HepG2 (cell line): ENCODE results near the gene BLCAP. TPM values are rescaled to one million over a fixed set of nuclear protein-coding genes. Genes with fewer than 3 reads are reported as not detected.
A peak's percentile ranks its signal among the peaks of the same experiment; 100 is the strongest.

ENCODE experiments used
- BRCA1 ChIP-seq: sonication (generic); formaldehyde crosslinking; IDR thresholded peaks from 2 replicates; pipeline ENCODE4 v1.4.0; 2020; ENCODE audit warnings: missing genetic modification reagents
- ETV5 ChIP-seq: IDR thresholded peaks from 2 replicates; pipeline ENCODE4 v1.6.1; 2018; ENCODE audit warnings: missing biosample characterization, missing genetic modification reagents, inconsistent platforms, borderline replicate concordance
- HES4 ChIP-seq: sonication (generic); formaldehyde crosslinking; IDR thresholded peaks from 2 replicates; pipeline ENCODE4 v1.9.0; 2021; ENCODE audit warnings: mild to moderate bottlenecking, missing genetic modification reagents, borderline replicate concordance
- MXD4 ChIP-seq: IDR thresholded peaks from 2 replicates; pipeline ENCODE4 v1.6.1; 2016; ENCODE audit warnings: mild to moderate bottlenecking, missing biosample characterization, missing genetic modification reagents
- NCOA1 ChIP-seq: sonication (generic); formaldehyde crosslinking; IDR thresholded peaks from 2 replicates; pipeline ENCODE4 v1.9.0; 2021; ENCODE audit warnings: missing genetic modification reagents
- PITX1 ChIP-seq: sonication (generic); formaldehyde crosslinking; IDR thresholded peaks from 2 replicates; pipeline ENCODE4 v1.5.1; 2020; ENCODE audit warnings: mild to moderate bottlenecking, missing genetic modification reagents
- REPIN1 ChIP-seq: sonication (generic); formaldehyde crosslinking; IDR thresholded peaks from 2 replicates; pipeline ENCODE4 v1.8.0; 2022; ENCODE audit warnings: missing genetic modification reagents, low read depth, mild to moderate bottlenecking, borderline replicate concordance
- RXRB ChIP-seq: IDR thresholded peaks from 2 replicates; pipeline ENCODE4 v1.6.1; 2016; ENCODE audit warnings: borderline replicate concordance, missing genetic modification reagents, missing compliant biosample characterization
- SP5 ChIP-seq: IDR thresholded peaks from 2 replicates; pipeline ENCODE4 v1.6.1; 2016; ENCODE audit warnings: low read depth, borderline replicate concordance
- TBX2 ChIP-seq: sonication (generic); formaldehyde crosslinking; IDR thresholded peaks from 2 replicates; pipeline ENCODE4 v1.5.0; 2020; ENCODE audit warnings: missing genetic modification reagents, mild to moderate bottlenecking, borderline replicate concordance
- THAP11 ChIP-seq: IDR thresholded peaks from 2 replicates; pipeline ENCODE4 v1.6.1; 2016; ENCODE audit warnings: missing biosample characterization, missing genetic modification reagents
- YEATS2 ChIP-seq: sonication (generic); formaldehyde crosslinking; IDR thresholded peaks from 2 replicates; pipeline ENCODE4 v1.4.0; 2020; ENCODE audit warnings: missing genetic modification reagents, borderline replicate concordance
- ZNF331 ChIP-seq: sonication (generic); formaldehyde crosslinking; IDR thresholded peaks from 2 replicates; pipeline ENCODE4 v1.4.0; 2020; ENCODE audit warnings: missing genetic modification reagents
- ZNF460 ChIP-seq: sonication (generic); formaldehyde crosslinking; IDR thresholded peaks from 2 replicates; pipeline ENCODE4 v1.5.1; 2020; ENCODE audit warnings: missing genetic modification reagents, mild to moderate bottlenecking, borderline replicate concordance
- polyA plus RNA-seq, 8 experiments: library from polyadenylated mRNA; depleted of rRNA in 3 of 8; stranded (reverse) in 7 of 8; unstranded in 1 of 8; fragments of >200 nt; fragmentation: Illumina TruSeq in 4 of 8; extraction: Trizol in 4 of 8; gene quantifications; 2 replicates each; pipeline versions ENCODE4 v1.2.1 to v1.2.3, GENCODE V29; 2011 to 2016; ENCODE audit warnings: low read depth in 4 of 8, missing spikeins in 1 of 8, mixed read lengths in 1 of 8; ENCODE audit not compliant: insufficient read depth in 1 of 8
- total RNA-seq, 5 experiments: library from RNA; depleted of rRNA; stranded (reverse); fragments of >200 nt; fragmentation: Illumina TruSeq; extraction: Trizol; gene quantifications; 2 replicates each; pipeline ENCODE4 v1.2.3, GENCODE V29; 2016; ENCODE audit warnings: low read depth in 1 of 5
- TF ChIP-seq, protein P1 (sequence below): IDR thresholded peaks from 2 replicates; pipeline ENCODE4 v1.6.1; 2016; ENCODE audit warnings: mild to moderate bottlenecking
- TF ChIP-seq, protein P2 (sequence below): sonication (generic); formaldehyde crosslinking; IDR thresholded peaks from 2 replicates; pipeline ENCODE4 v1.4.0; 2020; ENCODE audit warnings: missing genetic modification reagents, borderline replicate concordance
- TF ChIP-seq, protein P3 (sequence below): IDR thresholded peaks from 2 replicates; pipeline ENCODE4 v1.4.0; 2020; ENCODE audit warnings: mild to moderate bottlenecking, missing genetic modification reagents
- TF ChIP-seq, protein P4 (sequence below): sonication (generic); formaldehyde crosslinking; IDR thresholded peaks from 2 replicates; pipeline ENCODE4 v1.4.0; 2020; ENCODE audit warnings: missing genetic modification reagents

Gene BLCAP
- total and polyA plus RNA-seq, 2 of the 13 experiments (the other 11 are each of a cell fraction or from before 2014, with no cell fraction given): 52.4 to 86.8 TPM

DNA sequence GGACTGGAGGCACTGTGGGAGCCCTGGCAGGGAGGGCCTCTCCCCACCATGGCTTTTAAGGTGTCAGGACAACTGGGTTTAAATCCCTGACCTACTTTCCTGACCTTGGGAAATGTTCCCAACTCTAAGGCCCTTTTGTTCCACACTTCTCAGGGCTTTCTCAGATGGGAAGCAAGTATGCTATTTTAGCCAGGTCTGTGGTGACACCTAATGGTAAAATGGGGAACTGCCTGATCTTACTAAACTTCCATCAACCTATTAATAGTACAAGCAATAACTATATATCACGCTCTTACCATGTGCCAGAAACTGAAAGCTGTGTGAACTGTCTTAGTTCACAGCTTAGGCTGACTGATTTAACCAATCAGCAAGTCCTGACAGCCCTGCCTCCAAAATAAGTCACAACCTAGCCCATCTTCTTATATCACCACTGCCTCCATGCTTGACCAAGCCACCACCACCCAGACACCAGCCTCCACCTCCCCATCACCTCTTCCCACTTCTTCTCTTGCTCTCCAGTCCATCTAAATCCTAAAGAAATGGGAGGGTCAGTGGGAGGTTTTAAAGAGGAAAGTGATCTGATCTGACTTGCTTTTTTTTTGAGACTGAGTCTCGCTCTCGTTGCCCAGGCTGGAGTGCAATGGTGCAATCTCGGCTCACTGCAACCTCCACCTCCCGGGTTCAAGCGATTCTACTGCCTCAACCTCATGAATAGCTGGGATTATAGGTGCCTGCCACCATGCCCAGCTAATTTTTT, 6.9 kb upstream of the BLCAP start (continued):
- TF ChIP-seq, protein P1, sequence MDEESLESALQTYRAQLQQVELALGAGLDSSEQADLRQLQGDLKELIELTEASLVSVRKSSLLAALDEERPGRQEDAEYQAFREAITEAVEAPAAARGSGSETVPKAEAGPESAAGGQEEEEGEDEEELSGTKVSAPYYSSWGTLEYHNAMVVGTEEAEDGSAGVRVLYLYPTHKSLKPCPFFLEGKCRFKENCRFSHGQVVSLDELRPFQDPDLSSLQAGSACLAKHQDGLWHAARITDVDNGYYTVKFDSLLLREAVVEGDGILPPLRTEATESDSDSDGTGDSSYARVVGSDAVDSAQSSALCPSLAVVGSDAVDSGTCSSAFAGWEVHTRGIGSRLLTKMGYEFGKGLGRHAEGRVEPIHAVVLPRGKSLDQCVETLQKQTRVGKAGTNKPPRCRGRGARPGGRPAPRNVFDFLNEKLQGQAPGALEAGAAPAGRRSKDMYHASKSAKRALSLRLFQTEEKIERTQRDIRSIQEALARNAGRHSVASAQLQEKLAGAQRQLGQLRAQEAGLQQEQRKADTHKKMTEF (CRISPR knock-in tag): peak; percentile 63
- peak; percentile 27; the same call in 1 of the 2 replicates for TF ChIP-seq YEATS2 (CRISPR knock-in tag)
- 0 out of 2 replicates have a peak, but pooled peaks have one; percentile 69 for TF ChIP-seq MXD4 (CRISPR knock-in tag)
- 0 out of 2 replicates have a peak, but pooled peaks have one; percentile 49 for TF ChIP-seq BRCA1 (CRISPR knock-in tag)
- 0 out of 2 replicates have a peak, but pooled peaks have one; percentile 20 for TF ChIP-seq THAP11 (CRISPR knock-in tag)
- TF ChIP-seq RXRB (CRISPR knock-in tag): peak; percentile 59; the same call in 1 of the 2 replicates
- peak; percentile 10; the same call in 1 of the 2 replicates for TF ChIP-seq ETV5 (CRISPR knock-in tag)
- peak; percentile 44; the same call in 1 of the 2 replicates for TF ChIP-seq ZNF331 (CRISPR knock-in tag)
- TF ChIP-seq NCOA1: no peak
- TF ChIP-seq, protein P2, sequence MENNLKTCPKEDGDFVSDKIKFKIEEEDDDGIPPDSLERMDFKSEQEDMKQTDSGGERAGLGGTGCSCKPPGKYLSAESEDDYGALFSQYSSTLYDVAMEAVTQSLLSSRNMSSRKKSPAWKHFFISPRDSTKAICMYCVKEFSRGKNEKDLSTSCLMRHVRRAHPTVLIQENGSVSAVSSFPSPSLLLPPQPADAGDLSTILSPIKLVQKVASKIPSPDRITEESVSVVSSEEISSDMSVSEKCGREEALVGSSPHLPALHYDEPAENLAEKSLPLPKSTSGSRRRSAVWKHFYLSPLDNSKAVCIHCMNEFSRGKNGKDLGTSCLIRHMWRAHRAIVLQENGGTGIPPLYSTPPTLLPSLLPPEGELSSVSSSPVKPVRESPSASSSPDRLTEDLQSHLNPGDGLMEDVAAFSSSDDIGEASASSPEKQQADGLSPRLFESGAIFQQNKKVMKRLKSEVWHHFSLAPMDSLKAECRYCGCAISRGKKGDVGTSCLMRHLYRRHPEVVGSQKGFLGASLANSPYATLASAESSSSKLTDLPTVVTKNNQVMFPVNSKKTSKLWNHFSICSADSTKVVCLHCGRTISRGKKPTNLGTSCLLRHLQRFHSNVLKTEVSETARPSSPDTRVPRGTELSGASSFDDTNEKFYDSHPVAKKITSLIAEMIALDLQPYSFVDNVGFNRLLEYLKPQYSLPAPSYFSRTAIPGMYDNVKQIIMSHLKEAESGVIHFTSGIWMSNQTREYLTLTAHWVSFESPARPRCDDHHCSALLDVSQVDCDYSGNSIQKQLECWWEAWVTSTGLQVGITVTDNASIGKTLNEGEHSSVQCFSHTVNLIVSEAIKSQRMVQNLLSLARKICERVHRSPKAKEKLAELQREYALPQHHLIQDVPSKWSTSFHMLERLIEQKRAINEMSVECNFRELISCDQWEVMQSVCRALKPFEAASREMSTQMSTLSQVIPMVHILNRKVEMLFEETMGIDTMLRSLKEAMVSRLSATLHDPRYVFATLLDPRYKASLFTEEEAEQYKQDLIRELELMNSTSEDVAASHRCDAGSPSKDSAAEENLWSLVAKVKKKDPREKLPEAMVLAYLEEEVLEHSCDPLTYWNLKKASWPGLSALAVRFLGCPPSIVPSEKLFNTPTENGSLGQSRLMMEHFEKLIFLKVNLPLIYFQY (CRISPR knock-in tag): 0 out of 2 replicates have a peak, but pooled peaks have one; percentile 78
- TF ChIP-seq SP5: no peak
- TF ChIP-seq, protein P3, sequence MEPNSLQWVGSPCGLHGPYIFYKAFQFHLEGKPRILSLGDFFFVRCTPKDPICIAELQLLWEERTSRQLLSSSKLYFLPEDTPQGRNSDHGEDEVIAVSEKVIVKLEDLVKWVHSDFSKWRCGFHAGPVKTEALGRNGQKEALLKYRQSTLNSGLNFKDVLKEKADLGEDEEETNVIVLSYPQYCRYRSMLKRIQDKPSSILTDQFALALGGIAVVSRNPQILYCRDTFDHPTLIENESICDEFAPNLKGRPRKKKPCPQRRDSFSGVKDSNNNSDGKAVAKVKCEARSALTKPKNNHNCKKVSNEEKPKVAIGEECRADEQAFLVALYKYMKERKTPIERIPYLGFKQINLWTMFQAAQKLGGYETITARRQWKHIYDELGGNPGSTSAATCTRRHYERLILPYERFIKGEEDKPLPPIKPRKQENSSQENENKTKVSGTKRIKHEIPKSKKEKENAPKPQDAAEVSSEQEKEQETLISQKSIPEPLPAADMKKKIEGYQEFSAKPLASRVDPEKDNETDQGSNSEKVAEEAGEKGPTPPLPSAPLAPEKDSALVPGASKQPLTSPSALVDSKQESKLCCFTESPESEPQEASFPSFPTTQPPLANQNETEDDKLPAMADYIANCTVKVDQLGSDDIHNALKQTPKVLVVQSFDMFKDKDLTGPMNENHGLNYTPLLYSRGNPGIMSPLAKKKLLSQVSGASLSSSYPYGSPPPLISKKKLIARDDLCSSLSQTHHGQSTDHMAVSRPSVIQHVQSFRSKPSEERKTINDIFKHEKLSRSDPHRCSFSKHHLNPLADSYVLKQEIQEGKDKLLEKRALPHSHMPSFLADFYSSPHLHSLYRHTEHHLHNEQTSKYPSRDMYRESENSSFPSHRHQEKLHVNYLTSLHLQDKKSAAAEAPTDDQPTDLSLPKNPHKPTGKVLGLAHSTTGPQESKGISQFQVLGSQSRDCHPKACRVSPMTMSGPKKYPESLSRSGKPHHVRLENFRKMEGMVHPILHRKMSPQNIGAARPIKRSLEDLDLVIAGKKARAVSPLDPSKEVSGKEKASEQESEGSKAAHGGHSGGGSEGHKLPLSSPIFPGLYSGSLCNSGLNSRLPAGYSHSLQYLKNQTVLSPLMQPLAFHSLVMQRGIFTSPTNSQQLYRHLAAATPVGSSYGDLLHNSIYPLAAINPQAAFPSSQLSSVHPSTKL (CRISPR knock-in tag): no peak; the same call in 1 of the 2 replicates
- TF ChIP-seq TBX2 (CRISPR knock-in tag): peak; percentile 32; the same call in 1 of the 2 replicates
- TF ChIP-seq REPIN1 (CRISPR knock-in tag): 0 out of 2 replicates have a peak, but pooled peaks have one; percentile 64
- TF ChIP-seq, protein P4, sequence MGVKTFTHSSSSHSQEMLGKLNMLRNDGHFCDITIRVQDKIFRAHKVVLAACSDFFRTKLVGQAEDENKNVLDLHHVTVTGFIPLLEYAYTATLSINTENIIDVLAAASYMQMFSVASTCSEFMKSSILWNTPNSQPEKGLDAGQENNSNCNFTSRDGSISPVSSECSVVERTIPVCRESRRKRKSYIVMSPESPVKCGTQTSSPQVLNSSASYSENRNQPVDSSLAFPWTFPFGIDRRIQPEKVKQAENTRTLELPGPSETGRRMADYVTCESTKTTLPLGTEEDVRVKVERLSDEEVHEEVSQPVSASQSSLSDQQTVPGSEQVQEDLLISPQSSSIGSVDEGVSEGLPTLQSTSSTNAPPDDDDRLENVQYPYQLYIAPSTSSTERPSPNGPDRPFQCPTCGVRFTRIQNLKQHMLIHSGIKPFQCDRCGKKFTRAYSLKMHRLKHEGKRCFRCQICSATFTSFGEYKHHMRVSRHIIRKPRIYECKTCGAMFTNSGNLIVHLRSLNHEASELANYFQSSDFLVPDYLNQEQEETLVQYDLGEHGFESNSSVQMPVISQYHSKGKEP (CRISPR knock-in tag): no peak
- no peak for TF ChIP-seq ZNF460 (CRISPR knock-in tag)
- TF ChIP-seq HES4 (CRISPR knock-in tag): 0 out of 2 replicates have a peak, but pooled peaks have one; percentile 29
- peak; percentile 59 for TF ChIP-seq PITX1 (CRISPR knock-in tag)
